ENCODE data around the gene FER1L5. TPM values are rescaled to one million over a fixed set of nuclear protein-coding genes. Genes with fewer than 3 reads are reported as not detected.

FER1L5 gene
- total RNA-seq, 1 donor from 2014 or later, result 0.25 TPM

Other genes with a start within 250 kb of the FER1L5 start
- not detected for gene NEURL3, start 137.4 kb upstream of the FER1L5 start, total RNA-seq
- 2.2 TPM for gene ARID5A, start 106.0 kb upstream of the FER1L5 start, total RNA-seq
- 26.3 TPM for gene KANSL3, start 4.5 kb upstream of the FER1L5 start, total RNA-seq
- gene LMAN2L, start 97.3 kb downstream of the FER1L5 start, total RNA-seq, result 19.7 TPM
- gene CNNM4, start 118.1 kb downstream of the FER1L5 start, total RNA-seq, result 6.4 TPM
- 19.2 TPM for gene CNNM3, start 173.5 kb downstream of the FER1L5 start, total RNA-seq
- gene ANKRD23, start 201.3 kb downstream of the FER1L5 start, total RNA-seq, result 5.2 TPM
- 5.4 TPM for gene ANKRD39, start 215.3 kb downstream of the FER1L5 start, total RNA-seq
- gene SEMA4C, start 227.3 kb downstream of the FER1L5 start, total RNA-seq, result 42.8 TPM

All from temporal lobe (tissue), 1 donor.